Fibroblast of peridontal ligament (primary cell): ENCODE results near the gene PPP1R16B.
"Not testable (repeated sequence)": the region's sequence is repeated elsewhere in the genome, so short reads cannot be mapped to it uniquely, and the experiment has no call there.

Source experiments
- DNase-seq: peaks from one replicate; pipeline ENCODE4 v3.0.0-alpha.2; 2010; ENCODE audit errors: extremely low read depth

The PPP1R16B gene

DNA sequence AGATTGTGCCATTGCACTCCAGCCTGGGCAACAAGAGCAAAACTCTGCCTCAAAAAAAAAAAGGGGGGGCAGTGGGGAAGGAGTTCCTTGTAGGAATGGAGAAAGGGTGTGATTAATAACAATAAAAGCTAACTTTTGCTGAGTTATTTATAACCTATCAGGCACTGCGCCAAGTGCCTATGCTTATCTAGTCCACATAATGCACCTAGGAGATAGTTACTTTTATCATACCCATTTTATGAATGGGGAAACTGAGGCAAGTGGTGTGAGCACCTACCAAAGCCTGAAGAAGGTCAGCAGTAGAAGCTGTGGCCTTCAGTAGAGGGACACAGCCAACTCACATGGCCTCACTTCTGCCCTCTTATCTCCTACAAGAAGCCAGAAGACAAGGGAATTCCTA is 13.6 kb upstream of the PPP1R16B start:
- no peak for DNase-seq

DNA sequence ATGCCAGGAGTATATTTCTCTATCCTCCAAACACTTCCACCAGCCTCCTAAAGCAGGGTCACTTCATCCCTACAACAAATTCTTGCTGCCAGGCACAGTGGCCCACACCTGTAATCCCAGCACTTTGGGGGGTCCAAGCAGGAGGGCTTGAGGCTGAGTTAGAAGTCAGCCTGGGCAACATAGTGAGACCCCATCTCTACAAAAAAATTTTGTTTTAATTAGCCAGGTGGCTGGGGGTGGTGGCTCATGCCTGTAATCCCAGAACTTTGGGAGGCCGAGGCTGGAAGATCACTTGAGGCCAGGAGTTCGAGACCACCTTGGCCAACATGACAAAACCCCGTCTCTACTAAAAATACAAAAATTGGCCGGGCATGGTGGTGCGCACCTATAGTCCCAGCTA is 11.4 kb upstream of the PPP1R16B start:
- DNase-seq = not testable (repeated sequence)

DNA sequence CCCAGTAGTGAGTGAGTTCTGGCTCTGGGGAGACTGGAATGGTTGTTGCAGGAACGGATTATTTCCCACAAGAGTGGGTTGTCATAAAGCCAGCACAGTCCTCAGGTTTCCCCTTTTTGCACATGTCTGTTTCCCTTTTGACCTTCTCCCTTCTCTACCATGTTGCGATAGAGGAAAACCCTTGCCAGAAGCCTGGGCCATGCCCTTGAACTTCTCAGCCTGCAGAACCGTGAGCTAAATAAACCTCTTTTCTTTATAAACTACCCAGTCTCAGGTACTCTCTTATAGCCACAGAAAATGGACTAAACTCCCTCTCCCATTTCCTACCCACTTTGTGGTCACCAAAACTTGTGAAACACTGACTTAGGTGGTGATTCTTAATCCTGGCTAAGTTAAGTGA is 7.2 kb upstream of the PPP1R16B start:
- no peak for DNase-seq

GRCh38 chr20:38799203-38799602 is 6.3 kb upstream of the PPP1R16B start:
- DNase-seq = no peak

DNA sequence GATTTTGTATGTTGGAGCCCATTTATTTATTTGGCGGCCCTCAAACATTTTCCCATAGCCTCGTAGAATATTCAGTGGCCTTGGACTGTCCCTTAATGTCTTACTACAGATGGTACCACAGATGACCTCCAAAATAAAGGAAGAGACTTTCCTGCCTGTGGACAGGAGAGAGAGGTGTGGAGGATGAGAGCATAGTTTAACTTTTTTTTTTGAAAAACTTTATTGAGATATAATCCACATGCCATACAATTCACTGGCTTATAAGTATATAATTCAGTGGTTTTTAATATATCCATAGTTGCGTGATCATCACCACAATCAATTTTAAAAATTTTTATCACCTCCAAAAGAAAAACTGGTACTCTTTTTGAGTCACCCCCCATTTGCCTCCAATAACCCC is 4.6 kb upstream of the PPP1R16B start:
- DNase-seq = no peak

- no peak for DNase-seq
These were observed 1.3 kb upstream of the PPP1R16B start for GRCh38 chr20:38804221-38804620.

- no peak for DNase-seq
These were observed 605 bp upstream of the PPP1R16B start for GRCh38 chr20:38804682-38805501.

GRCh38 chr20:38805958-38806854 is 709 bp downstream of the PPP1R16B start:
- no peak for DNase-seq

- DNase-seq = no peak
These were observed 1.6 kb downstream of the PPP1R16B start for GRCh38 chr20:38806855-38807655.

DNA sequence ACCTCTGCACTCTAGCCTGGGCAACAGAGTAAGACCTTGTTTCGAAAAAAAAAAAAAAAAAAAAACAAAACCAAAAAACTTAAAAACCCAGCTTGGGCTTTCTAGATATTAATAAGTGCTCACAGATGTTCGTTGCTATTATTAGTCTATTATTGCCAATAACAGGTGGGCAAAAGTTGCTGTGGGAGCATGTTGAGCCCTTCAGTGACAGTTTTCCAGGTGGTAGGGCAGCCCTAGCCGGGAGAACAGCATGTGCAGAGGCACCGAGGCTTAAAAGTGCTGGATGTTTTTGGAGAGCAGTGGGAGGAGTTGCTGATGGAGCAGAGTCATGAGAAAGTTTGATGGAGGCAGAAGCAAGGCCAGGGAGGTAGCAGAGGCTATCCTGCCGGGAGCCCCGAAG is 4.4 kb downstream of the PPP1R16B start:
- DNase-seq = no peak

- DNase-seq = no peak
These were observed 5.6 kb downstream of the PPP1R16B start for GRCh38 chr20:38810926-38811630.

GRCh38 chr20:38811769-38812168 is 6.3 kb downstream of the PPP1R16B start:
- no peak for DNase-seq

- DNase-seq = no peak
These were observed 6.7 kb downstream of the PPP1R16B start for GRCh38 chr20:38812182-38812581.

DNA sequence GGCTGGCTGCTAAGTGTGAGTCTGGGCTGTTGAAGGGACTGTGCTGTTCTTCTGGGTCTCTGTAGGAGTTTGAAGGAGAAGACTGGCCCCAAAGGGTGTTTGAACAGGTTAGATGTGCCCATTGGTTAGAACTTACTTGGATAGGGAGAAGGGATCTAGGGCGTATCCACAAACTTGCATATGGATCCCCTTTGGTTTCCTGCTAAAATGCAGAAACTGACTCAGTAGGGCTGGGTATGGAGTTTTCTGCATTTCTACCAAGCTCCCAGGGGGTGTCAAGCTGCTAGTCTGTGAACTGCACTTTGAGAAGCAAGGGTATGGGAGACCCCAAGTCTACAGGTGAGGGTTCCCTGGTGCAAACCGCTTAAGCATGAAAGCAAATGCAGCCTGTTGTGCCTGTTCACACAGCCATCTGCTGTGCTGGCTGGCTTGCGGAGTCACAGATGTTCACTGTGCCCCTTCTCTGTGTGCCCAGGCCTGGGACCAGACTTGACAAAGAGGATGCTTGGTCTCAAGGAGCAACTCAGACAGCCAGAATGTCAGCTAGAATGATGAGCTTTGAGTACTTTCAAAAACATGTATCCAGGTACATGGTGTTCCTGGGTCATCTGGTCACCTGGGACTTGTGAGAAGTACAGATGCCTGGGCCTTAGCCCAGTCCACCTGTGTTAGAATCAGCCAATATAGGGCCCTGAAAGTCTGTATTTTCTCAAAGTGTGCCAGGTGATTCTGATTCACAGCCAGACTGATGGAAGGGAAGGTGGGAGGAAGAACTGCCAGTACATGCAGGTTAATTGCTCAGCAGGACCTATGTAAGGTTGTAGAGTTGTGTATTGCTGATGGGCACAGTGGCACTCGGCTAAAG is 7.4 kb downstream of the PPP1R16B start:
- no peak for DNase-seq

GRCh38 chr20:38813574-38813962 is 8.1 kb downstream of the PPP1R16B start:
- not testable (repeated sequence) for DNase-seq

DNA sequence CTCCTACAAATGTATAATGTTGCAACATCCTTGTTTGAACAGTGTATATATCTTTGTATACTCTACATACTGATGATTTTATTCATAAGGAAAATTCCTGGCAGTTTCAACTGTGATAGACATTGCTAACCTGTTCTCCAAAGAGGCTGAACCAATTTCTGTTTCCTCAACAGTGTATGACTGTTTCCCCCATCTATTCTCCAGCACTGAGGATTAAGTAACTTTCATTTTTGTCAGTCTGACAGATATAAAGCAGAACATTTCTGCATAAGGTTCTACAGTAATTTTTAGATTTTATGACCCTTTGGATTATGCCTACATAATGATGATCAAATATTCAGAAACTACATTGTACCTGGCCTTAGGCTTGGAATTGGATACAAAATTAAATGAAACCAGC is 9.9 kb downstream of the PPP1R16B start:
- DNase-seq = no peak

DNA sequence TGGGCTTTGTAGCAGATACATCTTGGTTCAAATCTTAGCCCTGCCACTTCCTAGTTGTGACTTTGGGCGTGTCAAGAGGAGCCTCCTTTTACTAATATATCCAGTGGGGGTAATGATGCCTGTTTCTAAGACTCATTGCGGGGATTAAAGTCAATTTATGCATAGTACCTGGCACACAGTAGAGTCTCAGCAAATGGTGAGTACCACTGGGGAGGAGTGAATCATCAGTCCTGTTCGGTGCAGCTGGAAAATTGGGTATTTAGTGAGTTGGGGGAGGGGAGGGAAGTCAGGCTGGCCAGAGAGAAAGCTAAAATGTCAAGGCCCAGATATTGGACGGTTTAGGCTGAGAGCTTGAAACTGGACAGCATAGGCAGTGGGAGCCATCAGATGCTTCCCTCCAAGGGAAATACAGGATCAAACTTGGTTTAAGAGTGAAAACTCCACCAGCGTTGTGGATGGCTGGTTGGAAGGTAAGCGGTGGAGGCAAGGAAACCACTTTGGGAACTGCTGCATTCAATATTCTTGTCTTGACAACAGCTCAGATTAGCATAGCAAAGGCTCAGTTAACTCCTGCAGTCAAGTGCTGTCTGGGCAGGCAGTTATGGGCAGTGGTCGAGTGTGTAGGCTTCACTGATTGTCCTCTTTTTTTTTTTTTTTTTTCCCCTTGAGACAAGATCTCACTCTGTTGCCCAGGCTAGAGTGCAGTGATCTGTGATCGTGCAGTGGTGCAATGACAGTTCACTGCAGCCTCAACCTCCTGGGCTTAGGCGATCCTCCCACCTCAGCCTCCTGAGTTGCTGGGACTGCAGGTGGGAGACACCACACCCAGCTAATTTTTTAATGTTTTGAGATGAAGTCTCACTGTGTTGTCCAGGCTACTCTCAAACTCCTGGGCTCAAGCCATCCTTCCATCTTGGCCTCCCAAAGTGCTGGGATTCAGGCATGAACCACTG is 12.9 kb downstream of the PPP1R16B start:
- no peak for DNase-seq

DNA sequence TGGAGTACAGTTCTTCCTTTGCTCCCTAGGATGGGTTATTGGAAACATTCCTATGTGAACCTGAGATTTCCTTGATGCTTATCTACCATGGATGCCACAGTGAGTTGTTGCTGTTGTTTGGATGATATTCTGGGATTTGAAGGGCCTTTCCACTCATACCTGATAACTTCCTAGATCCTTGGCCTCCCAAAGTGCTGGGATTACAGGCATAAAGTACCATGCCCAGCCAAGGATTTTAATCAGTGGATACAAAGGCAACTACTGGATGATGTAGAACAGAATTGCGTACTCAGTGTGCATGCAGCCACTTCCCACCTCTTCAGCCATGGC is 20.0 kb downstream of the PPP1R16B start:
- DNase-seq = no peak

DNA sequence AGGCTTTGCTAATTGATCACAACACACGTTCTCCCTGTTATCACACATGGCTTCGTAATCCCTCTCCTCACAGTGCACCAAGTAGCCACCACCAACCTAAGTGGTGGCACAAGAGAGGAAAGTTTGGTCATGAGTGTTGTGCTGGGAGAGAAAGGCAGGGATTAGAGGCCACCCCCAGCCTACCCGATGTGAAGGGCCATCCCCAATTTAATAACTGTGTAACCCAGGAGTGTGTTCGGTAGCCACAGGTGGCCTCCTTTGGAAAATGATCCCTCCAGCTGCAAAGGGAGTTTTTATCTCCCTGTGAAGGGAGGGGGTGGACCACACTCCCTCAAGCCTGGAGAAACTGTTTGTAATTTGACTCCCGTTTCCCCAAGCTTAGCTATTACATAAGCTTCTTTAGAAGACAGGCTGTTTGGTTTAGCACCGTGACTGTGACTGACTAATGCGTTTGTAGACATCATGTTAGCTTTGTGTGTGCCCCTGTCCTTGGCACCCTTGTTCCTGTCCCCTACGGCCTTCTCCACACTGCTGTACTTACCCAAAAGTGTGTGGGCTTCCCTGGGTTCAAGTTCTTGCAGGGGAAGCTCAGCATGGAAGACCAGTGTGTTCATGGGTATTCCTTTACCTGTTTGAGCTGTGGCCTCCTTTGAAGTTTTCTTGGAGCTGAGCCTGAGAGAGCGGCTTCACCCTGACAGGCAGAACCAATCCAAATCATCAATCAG is 20.6 kb downstream of the PPP1R16B start:
- DNase-seq = peak; percentile 32
